Measurements from ENCODE around the gene AIP.
"Not testable (repeated sequence)": the region's sequence is repeated elsewhere in the genome, so short reads cannot be mapped to it uniquely, and the experiment has no call there.

Gene AIP

GRCh38 chr11:67463186-67463585 is 19.6 kb upstream of the AIP start:
- Histone ChIP-seq H3K4me3 (ENCODE audit: low read depth, low read length) (no peak overlapping the region), H3K9me3 (ENCODE audit: severe bottlenecking) (no peaks in the 10 kb centered on the region), H3K27me3 (ENCODE audit: insufficient read depth, low read depth, severe bottlenecking) (no peaks in the 10 kb centered on the region), H3K36me3 (no peaks in the 10 kb centered on the region), H3K27ac (no peak overlapping the region)
- TF ChIP-seq, protein P1, sequence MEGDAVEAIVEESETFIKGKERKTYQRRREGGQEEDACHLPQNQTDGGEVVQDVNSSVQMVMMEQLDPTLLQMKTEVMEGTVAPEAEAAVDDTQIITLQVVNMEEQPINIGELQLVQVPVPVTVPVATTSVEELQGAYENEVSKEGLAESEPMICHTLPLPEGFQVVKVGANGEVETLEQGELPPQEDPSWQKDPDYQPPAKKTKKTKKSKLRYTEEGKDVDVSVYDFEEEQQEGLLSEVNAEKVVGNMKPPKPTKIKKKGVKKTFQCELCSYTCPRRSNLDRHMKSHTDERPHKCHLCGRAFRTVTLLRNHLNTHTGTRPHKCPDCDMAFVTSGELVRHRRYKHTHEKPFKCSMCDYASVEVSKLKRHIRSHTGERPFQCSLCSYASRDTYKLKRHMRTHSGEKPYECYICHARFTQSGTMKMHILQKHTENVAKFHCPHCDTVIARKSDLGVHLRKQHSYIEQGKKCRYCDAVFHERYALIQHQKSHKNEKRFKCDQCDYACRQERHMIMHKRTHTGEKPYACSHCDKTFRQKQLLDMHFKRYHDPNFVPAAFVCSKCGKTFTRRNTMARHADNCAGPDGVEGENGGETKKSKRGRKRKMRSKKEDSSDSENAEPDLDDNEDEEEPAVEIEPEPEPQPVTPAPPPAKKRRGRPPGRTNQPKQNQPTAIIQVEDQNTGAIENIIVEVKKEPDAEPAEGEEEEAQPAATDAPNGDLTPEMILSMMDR (IDR thresholded peaks at IDR 0.05; ENCODE audit: low read depth, low read length), result no peak
- DNase-seq, result no peak

GRCh38 chr11:67463680-67464410 is 19.0 kb upstream of the AIP start:
- H3K27me3 ChIP-seq (ENCODE audit: insufficient read depth, low read depth, severe bottlenecking), result no peaks in the 10 kb centered on the region
- no peaks in the 10 kb centered on the region for H3K9me3 ChIP-seq (ENCODE audit: severe bottlenecking)
- no peak for DNase-seq
- no peaks in the 10 kb centered on the region for H3K36me3 ChIP-seq
- H3K4me3 ChIP-seq (ENCODE audit: low read depth, low read length), result no peak overlapping the region
- TF ChIP-seq, protein P1 (IDR thresholded peaks at IDR 0.05; ENCODE audit: low read depth, low read length), result no peak
- no peak overlapping the region for H3K27ac ChIP-seq

DNA sequence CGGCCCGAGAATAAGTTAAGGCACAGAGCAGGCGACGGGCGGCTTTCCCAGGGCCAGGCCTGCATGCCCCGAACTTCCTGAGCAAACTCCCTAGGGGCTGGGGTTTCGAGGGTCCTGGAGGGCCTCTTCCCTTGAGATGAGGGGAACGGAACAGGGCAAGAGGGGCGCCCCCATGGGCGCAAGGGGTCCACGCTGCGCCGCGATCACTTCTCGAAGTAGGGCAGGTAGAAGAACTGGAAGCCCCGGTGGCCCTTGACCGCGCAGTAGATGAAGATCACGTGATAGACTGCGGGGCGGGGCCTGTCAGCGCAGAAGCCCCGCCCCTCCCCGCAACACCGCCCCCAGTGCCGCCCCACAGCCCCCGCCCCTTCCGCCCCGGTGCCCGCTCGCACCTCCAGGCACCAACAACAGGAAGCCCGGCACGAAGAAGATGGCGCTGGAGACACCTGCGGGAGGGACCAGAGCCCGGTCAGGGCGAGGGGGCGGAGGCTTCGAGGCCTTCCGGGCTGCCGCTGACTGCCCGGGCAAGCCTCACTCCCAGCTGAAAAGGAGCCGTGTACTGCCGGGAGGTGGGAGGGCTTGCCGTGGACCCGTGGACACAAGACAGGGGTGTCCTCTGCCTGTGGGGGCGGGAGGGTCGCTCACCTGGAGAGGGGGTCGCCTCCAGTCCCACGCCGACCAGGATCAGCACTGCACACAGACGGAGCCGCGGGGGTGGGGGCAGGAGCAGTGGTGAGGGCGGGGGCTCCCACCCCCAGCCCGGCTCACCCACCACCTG is 18.2 kb upstream of the AIP start:
- Histone ChIP-seq H3K27me3 (ENCODE audit: insufficient read depth, low read depth, severe bottlenecking) (no peaks in the 10 kb centered on the region), H3K9me3 (ENCODE audit: severe bottlenecking) (no peaks in the 10 kb centered on the region), H3K36me3 (no peaks in the 10 kb centered on the region), H3K4me3 (ENCODE audit: low read depth, low read length) (no peak overlapping the region), H3K27ac (no peak overlapping the region)
- DNase-seq, result no peak
- TF ChIP-seq, protein P1 (IDR thresholded peaks at IDR 0.05; ENCODE audit: low read depth, low read length), result no peak

DNA sequence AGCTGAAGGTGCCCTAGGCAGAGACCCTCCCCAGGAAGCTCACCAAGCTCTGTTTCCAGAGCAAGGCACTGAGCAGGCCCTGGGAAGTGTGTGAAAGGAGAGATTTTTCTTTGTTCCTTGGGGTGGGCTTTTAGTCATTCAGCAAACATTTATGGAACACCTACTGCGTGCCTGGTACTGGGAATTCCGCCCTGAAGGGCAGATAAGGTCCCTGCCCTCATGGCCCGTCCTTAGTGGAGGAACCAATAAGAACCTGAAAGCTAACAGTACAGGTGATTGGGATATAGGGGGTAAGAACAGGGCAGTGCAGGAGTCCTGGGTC is 17.7 kb upstream of the AIP start:
- Histone ChIP-seq H3K4me3 (ENCODE audit: low read depth, low read length) (no peak overlapping the region), H3K36me3 (no peaks in the 10 kb centered on the region), H3K9me3 (ENCODE audit: severe bottlenecking) (no peaks in the 10 kb centered on the region), H3K27me3 (ENCODE audit: insufficient read depth, low read depth, severe bottlenecking) (no peaks in the 10 kb centered on the region), H3K27ac (no peak overlapping the region)
- TF ChIP-seq, protein P1 (IDR thresholded peaks at IDR 0.05; ENCODE audit: low read depth, low read length), result no peak
- no peak for DNase-seq

DNA sequence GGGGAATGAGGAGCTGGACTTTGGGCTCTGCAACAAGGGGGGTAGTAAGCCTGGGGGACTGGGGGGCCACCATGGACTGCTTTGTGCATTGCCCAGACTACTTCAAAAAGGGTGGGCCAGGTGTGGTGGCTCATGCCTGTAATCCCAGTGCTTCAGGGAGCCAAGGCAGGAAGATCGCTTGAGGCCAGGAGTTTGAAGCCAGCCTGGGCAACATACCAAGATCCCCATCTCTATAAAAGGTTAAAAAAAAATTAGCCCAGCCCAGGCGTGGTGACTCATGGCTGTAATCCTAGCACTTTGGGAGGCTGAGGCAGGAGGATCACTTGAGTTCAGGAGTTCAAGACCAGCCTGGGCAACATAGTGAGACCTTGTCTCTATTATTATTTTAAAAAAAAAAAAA is 17.3 kb upstream of the AIP start:
- H3K27me3 ChIP-seq (ENCODE audit: insufficient read depth, low read depth, severe bottlenecking); H3K27ac ChIP-seq; H3K4me3 ChIP-seq (ENCODE audit: low read depth, low read length); H3K9me3 ChIP-seq (ENCODE audit: severe bottlenecking); H3K36me3 ChIP-seq; DNase-seq: not testable (repeated sequence)

DNA sequence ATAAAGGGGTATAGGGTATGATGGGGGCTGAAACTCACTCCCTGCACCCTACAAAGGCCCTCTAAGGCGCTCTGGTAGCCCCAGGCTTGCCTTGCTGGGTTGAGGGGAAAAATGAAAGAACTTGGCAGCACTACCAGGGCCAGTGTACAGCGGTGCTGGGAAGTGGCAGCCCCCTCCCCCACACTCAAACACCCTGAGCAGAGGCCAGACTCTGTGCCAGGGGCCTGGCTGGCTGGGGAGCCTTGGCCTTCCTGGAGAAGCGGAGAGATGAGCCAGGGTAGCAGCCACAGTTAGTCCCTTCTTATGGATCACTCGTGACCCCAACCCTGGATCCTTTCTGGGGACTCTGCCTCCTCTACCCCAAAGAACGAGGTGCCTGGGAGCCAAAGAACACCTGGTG is 16.5 kb upstream of the AIP start:
- DNase-seq, result no peak

More for the DNA sequence above, 16.5 kb upstream of the AIP start:
- Histone ChIP-seq H3K27ac (no peak overlapping the region), H3K36me3 (no peaks in the 10 kb centered on the region), H3K27me3 (ENCODE audit: insufficient read depth, low read depth, severe bottlenecking) (no peaks in the 10 kb centered on the region), H3K9me3 (ENCODE audit: severe bottlenecking) (no peaks in the 10 kb centered on the region), H3K4me3 (ENCODE audit: low read depth, low read length) (no peak overlapping the region)
- TF ChIP-seq, protein P1 (IDR thresholded peaks at IDR 0.05; ENCODE audit: low read depth, low read length), result no peak

Data from WERI-Rb-1 (cell line).